Measurements from ENCODE around the gene CR1L. TPM values are rescaled to one million over a fixed set of nuclear protein-coding genes. Genes with fewer than 3 reads are reported as not detected.

Gene CR1L
- total and polyA plus RNA-seq, 9 of the 15 experiments (the other 6 are each of a cell fraction or from before 2014, with no cell fraction given) = 10.1 to 74.8 (median 34.3) TPM

DNA sequence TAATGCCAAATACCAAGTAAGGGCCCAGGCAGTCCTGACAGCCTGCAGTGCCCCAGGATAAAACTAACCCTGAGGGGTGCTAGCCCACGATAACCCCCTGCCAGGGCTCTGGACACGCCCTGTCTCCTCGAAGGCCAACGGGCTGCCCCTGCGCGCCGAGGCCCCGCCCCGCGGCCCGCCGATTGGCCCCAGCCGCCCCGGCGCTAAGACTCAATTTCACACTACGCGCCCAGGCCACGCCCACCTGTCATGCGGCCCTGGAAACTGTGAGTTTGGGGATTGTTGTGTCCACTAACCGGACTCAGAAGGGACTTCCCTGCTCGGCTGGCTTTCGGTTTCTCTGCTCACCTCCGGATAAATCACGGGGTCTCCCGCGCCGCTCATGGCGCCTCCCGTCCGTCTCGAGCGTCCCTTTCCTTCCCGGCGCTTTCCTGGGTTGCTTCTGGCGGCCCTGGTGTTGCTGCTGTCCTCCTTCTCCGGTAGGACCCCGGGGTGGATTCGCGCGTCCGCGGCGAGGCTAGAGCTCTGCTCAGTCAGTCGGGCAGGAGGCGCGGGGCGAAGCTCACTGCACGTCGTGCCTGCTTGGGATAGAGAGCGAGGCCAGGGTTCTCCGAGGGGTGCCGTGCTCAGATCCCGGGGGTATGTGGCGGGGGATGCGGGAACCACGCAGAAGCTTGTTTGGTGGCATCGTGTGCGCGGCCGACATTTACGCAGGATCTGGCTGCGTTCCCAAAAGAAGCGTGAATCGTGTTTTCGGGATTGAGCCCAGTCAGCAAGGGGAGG, at the start of gene CR1L (continued):
- TF ChIP-seq ARID1B (IDR thresholded peaks at IDR 0.05) = peak; percentile 57
- TF ChIP-seq CC2D1A (IDR thresholded peaks at IDR 0.05) = no peak; the same call in 1 of the 2 replicates
- TF ChIP-seq, protein P1, sequence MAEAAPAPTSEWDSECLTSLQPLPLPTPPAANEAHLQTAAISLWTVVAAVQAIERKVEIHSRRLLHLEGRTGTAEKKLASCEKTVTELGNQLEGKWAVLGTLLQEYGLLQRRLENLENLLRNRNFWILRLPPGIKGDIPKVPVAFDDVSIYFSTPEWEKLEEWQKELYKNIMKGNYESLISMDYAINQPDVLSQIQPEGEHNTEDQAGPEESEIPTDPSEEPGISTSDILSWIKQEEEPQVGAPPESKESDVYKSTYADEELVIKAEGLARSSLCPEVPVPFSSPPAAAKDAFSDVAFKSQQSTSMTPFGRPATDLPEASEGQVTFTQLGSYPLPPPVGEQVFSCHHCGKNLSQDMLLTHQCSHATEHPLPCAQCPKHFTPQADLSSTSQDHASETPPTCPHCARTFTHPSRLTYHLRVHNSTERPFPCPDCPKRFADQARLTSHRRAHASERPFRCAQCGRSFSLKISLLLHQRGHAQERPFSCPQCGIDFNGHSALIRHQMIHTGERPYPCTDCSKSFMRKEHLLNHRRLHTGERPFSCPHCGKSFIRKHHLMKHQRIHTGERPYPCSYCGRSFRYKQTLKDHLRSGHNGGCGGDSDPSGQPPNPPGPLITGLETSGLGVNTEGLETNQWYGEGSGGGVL (CRISPR knock-in tag; IDR thresholded peaks at IDR 0.05) = no peak
- no peak for TF ChIP-seq FOXJ2 (tag; IDR thresholded peaks at IDR 0.05)
- no peak for TF ChIP-seq ZNF12 (CRISPR knock-in tag; IDR thresholded peaks at IDR 0.05)
- TF ChIP-seq SP2 (IDR thresholded peaks at IDR 0.05; ENCODE audit: extremely low read depth, low read depth, low read length, poor library complexity, severe bottlenecking) = peak; percentile 8
- TF ChIP-seq GTF2A2 (tag; IDR thresholded peaks at IDR 0.05) = 0 out of 2 replicates have a peak, but pooled peaks have one; percentile 26
- TF ChIP-seq BCOR (IDR thresholded peaks at IDR 0.05) = peak; percentile 25; the same call in 1 of the 2 replicates
- TF ChIP-seq, protein P2, sequence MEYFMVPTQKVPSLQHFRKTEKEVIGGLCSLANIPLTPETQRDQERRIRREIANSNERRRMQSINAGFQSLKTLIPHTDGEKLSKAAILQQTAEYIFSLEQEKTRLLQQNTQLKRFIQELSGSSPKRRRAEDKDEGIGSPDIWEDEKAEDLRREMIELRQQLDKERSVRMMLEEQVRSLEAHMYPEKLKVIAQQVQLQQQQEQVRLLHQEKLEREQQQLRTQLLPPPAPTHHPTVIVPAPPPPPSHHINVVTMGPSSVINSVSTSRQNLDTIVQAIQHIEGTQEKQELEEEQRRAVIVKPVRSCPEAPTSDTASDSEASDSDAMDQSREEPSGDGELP (CRISPR knock-in tag; IDR thresholded peaks at IDR 0.05; ENCODE audit: borderline replicate concordance) = peak; percentile 80
- TF ChIP-seq ZBTB7A (IDR thresholded peaks at IDR 0.05; ENCODE audit: borderline replicate concordance, control insufficient read depth, low read depth, low read length) = peak; percentile 55
- TF ChIP-seq RBFOX2 (IDR thresholded peaks at IDR 0.05; ENCODE audit: low read depth, low read length) = peak; percentile 89
- 0 out of 2 replicates have a peak, but pooled peaks have one; percentile 41 for TF ChIP-seq HLTF (IDR thresholded peaks at IDR 0.05)
- TF ChIP-seq, protein P3, sequence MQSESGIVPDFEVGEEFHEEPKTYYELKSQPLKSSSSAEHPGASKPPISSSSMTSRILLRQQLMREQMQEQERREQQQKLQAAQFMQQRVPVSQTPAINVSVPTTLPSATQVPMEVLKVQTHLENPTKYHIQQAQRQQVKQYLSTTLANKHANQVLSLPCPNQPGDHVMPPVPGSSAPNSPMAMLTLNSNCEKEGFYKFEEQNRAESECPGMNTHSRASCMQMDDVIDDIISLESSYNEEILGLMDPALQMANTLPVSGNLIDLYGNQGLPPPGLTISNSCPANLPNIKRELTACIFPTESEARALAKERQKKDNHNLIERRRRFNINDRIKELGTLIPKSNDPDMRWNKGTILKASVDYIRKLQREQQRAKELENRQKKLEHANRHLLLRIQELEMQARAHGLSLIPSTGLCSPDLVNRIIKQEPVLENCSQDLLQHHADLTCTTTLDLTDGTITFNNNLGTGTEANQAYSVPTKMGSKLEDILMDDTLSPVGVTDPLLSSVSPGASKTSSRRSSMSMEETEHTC (IDR thresholded peaks at IDR 0.05) = peak; percentile 61; the same call in 1 of the 2 replicates
- no peak for TF ChIP-seq COPS2 (conservative IDR thresholded peaks at IDR 0.05)
- TF ChIP-seq TCF7 (IDR thresholded peaks at IDR 0.05; ENCODE audit: borderline replicate concordance) = 0 out of 2 replicates have a peak, but pooled peaks have one; percentile 21
- TF ChIP-seq, protein P4, sequence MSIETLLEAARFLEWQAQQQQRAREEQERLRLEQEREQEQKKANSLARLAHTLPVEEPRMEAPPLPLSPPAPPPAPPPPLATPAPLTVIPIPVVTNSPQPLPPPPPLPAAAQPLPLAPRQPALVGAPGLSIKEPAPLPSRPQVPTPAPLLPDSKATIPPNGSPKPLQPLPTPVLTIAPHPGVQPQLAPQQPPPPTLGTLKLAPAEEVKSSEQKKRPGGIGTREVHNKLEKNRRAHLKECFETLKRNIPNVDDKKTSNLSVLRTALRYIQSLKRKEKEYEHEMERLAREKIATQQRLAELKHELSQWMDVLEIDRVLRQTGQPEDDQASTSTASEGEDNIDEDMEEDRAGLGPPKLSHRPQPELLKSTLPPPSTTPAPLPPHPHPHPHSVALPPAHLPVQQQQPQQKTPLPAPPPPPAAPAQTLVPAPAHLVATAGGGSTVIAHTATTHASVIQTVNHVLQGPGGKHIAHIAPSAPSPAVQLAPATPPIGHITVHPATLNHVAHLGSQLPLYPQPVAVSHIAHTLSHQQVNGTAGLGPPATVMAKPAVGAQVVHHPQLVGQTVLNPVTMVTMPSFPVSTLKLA (conservative IDR thresholded peaks at IDR 0.05) = peak; percentile 90 to 97
- TF ChIP-seq POLR2A (conservative IDR thresholded peaks at IDR 0.05) = peak; percentile 86
- 0 out of 2 replicates have a peak, but pooled peaks have one; percentile 39 for TF ChIP-seq ZNF23 (CRISPR knock-in tag; IDR thresholded peaks at IDR 0.05)
- TF ChIP-seq TOE1 (IDR thresholded peaks at IDR 0.05; ENCODE audit: borderline replicate concordance) = peak; percentile 71; the same call in 1 of the 2 replicates
- no peak for TF ChIP-seq TOE1 (CRISPR knock-in tag; IDR thresholded peaks at IDR 0.05; ENCODE audit: borderline replicate concordance, low read depth)
- peak; percentile 23; the same call in 1 of the 2 replicates for TF ChIP-seq ZNF431 (CRISPR knock-in tag; IDR thresholded peaks at IDR 0.05)
- TF ChIP-seq SRSF3 (IDR thresholded peaks at IDR 0.05; ENCODE audit: insufficient read depth, low read length) = peak; percentile 67; the same call in 1 of the 2 replicates
- no peak for TF ChIP-seq KAT8 (IDR thresholded peaks at IDR 0.05; ENCODE audit: low read depth)

All from K562 (cell line).